Activated CD8-positive, alpha-beta memory T cell treated with anti-CD3 and anti-CD28 coated beads, Interleukin-2, amount 50 U/mL, for 4 hours (primary cell): ENCODE data around the gene C5orf52.
"Not testable (repeated sequence)": the region's sequence is repeated elsewhere in the genome, so short reads cannot be mapped to it uniquely, and the experiment has no call there.

Source experiments
- DNase-seq: peaks from one replicate; pipeline ENCODE4 v3.0.0-alpha.2; 2020

The C5orf52 gene

DNA sequence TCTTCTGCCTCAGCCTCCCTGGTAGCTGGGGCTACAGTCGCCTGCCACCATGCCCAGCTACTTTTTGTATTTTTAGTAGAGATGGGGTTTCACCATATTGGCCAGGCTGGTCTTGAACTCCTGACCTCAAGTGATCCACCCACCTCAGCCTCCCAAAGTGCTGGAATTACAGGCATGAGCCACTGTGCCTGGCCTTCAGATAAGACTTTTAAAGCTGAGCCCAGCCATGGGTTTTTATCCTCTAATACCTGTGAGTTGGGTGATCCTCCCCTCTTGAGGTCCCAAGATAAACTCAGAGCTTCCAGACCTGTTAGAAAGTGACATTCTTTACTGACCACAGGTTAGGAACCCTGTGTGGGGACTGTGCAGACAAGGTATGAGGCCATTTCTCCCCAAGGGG is 56.5 kb downstream of the C5orf52 start:
- DNase-seq: not testable (repeated sequence)
